ENCODE measurements around the gene C1QTNF4. TPM values are rescaled to one million over a fixed set of nuclear protein-coding genes. Genes with fewer than 3 reads are reported as not detected.
"Not testable (repeated sequence)": the region's sequence is repeated elsewhere in the genome, so short reads cannot be mapped to it uniquely, and the experiment has no call there.

The C1QTNF4 gene
- polyA plus RNA-seq, 4 donors, result 5.4 to 12.0 (median 6.1) TPM

DNA sequence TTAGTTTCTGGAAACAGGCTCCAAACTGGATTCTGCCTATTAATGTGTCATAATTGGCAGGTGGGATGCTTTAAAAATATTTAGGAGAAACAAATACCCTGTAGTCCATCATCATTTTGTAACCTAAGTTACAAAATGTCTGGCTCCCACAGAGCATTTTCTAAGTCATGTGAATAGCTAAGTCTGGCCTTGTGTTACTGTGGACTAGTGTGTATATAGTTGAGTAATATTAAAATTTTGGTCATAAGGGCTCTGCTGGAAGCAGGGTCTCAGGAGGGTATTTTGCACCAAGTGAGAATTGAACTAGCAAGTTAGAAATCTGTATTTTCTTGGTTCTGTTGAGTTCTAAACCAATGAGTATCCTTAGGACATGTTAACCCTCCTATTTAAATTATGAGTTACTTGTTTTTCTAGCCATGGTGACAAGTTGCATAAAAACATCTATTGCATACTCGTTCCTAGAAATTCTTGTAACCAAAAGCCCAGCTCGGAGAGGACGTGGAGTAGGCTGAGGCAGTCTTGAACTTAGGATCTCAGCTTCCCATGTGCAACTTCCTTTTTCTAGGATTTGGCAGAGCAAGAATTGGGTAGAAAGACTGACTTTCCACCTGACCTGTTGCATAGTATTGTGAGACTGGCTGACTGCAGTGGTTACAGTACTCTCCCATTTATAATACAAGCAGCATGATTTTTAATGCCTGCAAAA, 23.4 kb downstream of the C1QTNF4 start:
- no peak for DNase-seq (ENCODE audit: low read depth in 4 of 4, low spot score in 3 of 4)

- no peak for DNase-seq (ENCODE audit: low read depth in 4 of 4, low spot score in 3 of 4)
Measured at GRCh38 chr11:47569646-47570045, 24.6 kb downstream of the C1QTNF4 start.

GRCh38 chr11:47566149-47566698, 28.0 kb downstream of the C1QTNF4 start:
- DNase-seq (ENCODE audit: low read depth in 4 of 4, low spot score in 3 of 4), result no peak

GRCh38 chr11:47565340-47566148, 28.7 kb downstream of the C1QTNF4 start, which contains the start of gene PTPMT1:
TSS of gene PTPMT1 (plus strand) at chr11:47565599. CDS start at chr11:47565623, 24 bp downstream.
- DNase-seq (ENCODE audit: low read depth in 4 of 4, low spot score in 3 of 4), result peak in 1 of 4 donors; percentile 39

- DNase-seq (ENCODE audit: low read depth in 4 of 4, low spot score in 3 of 4), result no peak
Measured at GRCh38 chr11:47564933-47565339, 29.3 kb downstream of the C1QTNF4 start.

DNA sequence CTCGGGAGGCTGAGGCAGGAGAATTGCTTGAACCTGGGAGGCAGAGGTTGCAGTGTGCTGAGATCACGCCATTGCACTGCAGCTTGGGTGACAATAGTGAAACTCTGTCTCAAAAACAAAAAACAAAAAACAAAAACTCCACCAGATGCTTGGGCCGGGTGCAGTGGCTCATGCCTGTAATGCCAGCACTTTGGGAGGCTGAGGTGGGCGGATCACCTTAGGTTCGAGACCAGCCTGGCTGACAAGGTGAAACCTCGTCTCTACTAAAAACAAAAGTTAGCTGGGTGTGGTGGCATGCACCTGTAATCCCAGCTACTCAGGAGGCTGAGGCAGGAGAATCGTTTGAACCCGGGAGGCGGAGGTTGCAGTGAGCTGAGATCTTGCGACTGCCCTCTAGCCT, 29.8 kb downstream of the C1QTNF4 start:
- not testable (repeated sequence) for DNase-seq (ENCODE audit: low read depth in 4 of 4, low spot score in 3 of 4)

GRCh38 chr11:47562393-47562792, 31.8 kb downstream of the C1QTNF4 start:
- not testable (repeated sequence) for DNase-seq (ENCODE audit: low read depth in 4 of 4, low spot score in 3 of 4)

GRCh38 chr11:47560426-47560825, 33.8 kb downstream of the C1QTNF4 start:
- no peak for DNase-seq (ENCODE audit: low read depth in 4 of 4, low spot score in 3 of 4)

GRCh38 chr11:47558695-47559094, 35.5 kb downstream of the C1QTNF4 start:
- no peak for DNase-seq (ENCODE audit: low read depth in 4 of 4, low spot score in 3 of 4)

- DNase-seq (ENCODE audit: low read depth in 4 of 4, low spot score in 3 of 4), result not testable (repeated sequence)
Measured at GRCh38 chr11:47557004-47557403, 37.2 kb downstream of the C1QTNF4 start.

- no peak for DNase-seq (ENCODE audit: low read depth in 4 of 4, low spot score in 3 of 4)
Measured at GRCh38 chr11:47553406-47553743, 40.8 kb downstream of the C1QTNF4 start.

GRCh38 chr11:47552566-47553405, 41.4 kb downstream of the C1QTNF4 start, which contains the start of gene CELF1:
TSS of gene CELF1 (minus strand) at chr11:47553132. CDS start at chr11:47499523, 53,609 bp downstream.
- peak; percentile 80 to 87 (median 85) for DNase-seq (ENCODE audit: low read depth in 4 of 4, low spot score in 3 of 4)

DNA sequence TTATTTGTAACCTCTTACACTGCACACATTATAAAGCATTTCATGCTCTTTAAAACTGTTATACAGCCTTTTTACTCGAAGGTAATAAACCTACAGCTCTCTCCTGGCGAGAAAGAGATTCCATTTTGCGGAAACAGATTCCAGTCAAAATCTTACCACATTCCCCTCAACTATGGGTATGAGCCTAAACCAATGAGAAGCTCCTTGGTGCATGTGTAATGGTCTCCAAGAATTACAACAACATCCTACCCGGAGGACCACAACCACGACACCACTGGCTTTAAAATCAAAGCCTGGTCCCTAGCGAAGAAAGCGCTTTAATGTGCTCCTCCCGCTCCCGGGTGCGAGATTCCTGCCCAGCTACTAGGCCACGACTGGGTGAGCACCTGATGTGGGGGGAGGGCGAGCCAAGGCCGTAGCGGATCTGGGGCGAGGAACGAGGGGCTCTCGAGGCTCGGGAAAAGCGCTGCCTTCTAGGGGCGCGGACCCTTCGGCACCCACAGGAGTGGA, 42.1 kb downstream of the C1QTNF4 start:
- peak in 1 of 4 donors; percentile 35 for DNase-seq (ENCODE audit: low read depth in 4 of 4, low spot score in 3 of 4)

GRCh38 chr11:47551086-47551485, 43.1 kb downstream of the C1QTNF4 start:
- no peak for DNase-seq (ENCODE audit: low read depth in 4 of 4, low spot score in 3 of 4)

DNA sequence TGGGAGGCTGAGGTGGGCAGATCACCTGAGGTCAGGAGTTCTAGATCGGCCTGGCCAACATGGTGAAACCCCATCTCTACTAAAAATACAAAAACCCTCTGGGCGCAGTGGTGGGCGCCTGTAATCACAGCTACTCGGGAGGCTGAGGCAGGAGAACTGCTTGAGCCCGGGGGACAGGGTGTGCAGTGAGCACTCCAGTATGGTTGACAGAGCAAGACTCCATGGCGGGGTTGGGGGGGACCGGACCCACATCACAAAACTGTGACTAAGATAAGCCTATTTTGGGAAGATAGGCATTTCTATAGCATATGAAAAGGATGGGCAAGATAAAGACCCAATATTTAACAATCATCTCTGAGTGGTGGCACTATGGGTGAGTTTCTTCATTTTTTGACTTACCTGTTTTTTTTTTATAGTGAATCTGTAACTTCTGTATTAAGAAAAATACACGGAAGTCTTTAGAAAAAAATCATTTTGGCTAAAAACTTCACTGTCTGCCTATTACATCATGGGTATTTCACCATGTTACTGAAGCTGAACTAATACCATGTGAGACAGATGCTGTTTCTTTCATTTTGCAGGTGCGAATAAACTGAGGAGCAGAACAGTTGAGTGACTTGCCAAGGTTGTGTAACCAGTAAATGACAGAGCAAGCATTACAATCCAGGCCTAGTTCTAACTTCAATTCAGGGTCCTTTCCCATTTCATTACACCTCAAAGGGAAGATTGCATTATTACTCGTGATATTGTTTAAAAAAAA, 43.7 kb downstream of the C1QTNF4 start:
- no peak for DNase-seq (ENCODE audit: low read depth in 4 of 4, low spot score in 3 of 4)

DNA sequence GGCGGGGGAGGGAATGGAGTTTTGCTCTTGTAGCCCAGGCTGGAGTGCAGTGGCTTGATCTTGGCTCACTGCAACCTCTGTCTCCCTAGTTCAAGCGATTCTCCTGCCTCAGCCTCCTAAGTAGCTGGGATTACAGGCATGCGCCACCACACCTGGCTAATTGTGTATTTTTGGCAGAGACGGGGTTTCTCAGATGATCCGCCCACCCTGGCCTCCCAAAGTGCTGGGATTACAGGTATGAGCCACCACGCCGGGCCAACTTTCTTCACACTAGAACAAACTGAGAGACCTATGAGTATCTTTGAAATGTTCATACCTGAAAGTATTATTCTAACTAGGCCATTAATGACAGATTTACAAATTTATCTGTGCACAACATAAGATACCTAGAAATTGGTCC, 47.9 kb downstream of the C1QTNF4 start:
- not testable (repeated sequence) for DNase-seq (ENCODE audit: low read depth in 4 of 4, low spot score in 3 of 4)

- no peak for DNase-seq (ENCODE audit: low read depth in 4 of 4, low spot score in 3 of 4)
Measured at GRCh38 chr11:47545298-47545697, 48.9 kb downstream of the C1QTNF4 start.

DNA sequence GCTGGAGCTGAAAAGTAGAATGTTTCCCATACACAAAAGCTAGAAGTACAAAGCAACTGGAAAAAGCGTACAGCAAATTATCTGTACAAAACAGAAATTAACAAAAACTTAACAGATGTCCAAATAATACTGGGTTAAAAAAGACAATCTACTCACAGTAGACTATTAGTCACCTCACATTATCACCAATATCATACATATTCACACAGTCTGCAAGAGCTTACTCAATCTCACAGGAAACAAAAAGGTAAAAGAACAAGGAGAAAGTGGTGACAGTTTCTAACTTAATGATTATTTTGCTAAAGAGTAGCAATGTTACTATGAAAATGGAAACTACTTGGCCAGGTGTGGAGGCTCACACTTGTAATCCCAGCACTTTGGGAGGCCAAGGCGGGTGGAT, 53.1 kb downstream of the C1QTNF4 start:
- DNase-seq (ENCODE audit: low read depth in 4 of 4, low spot score in 3 of 4), result no peak

DNA sequence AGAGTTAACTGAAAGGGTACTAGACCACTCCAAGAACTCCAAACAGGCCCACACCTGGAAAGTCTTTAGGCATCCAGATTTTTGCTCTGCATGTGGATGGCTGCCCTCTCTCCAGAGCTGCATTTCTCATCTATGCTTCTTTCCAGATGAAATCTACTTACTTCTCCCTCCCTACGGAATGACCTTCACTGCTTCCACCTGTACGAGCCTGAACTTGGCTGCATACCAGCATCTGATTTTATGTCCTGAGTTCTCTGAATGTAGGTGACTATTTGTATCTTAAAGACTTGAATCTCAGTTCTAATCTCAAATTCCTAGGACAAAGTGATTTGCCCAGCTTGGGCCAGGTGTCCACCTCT, 54.6 kb downstream of the C1QTNF4 start:
- no peak for DNase-seq (ENCODE audit: low read depth in 4 of 4, low spot score in 3 of 4)

Measured in right renal pelvis (tissue), 4 donors.